Stimulated activated naive CD8-positive, alpha-beta T cell treated with anti-CD3 and anti-CD28 coated beads, Interleukin-15, amount 100 ng/mL, for 72 hours (primary cell): ENCODE data around the gene APCDD1L.
A peak's percentile ranks its signal among the peaks of the same experiment; 100 is the strongest.

Experiments used
- ATAC-seq: fragments of 150-1000 bp; cut with Tn5 transposase; 2 replicates; pipeline ENCODE4 v1.10.0; 2021; ENCODE audit warnings: mild to moderate bottlenecking, moderate library complexity
- DNase-seq, 2 donors: peaks; one replicate each; pipeline ENCODE4 v3.0.0; 2021 to 2022
- H3K27ac Mint-ChIP-seq, 2 donors: one replicate each; pipeline ENCODE4 v1.8.0; 2022; ENCODE audit warnings: mild to moderate bottlenecking in 2 of 2, mixed read lengths in 2 of 2, moderate library complexity in 2 of 2
- H3K27me3 Mint-ChIP-seq: one replicate; pipeline ENCODE4 v1.8.0; 2022; ENCODE audit warnings: mixed read lengths
- H3K4me1 Mint-ChIP-seq: one replicate; pipeline ENCODE4 v1.8.0; 2022; ENCODE audit warnings: mild to moderate bottlenecking, mixed read lengths
- H3K4me3 Mint-ChIP-seq, 2 donors: one replicate each; pipeline ENCODE4 v1.8.0; 2022; ENCODE audit warnings: mild to moderate bottlenecking in 2 of 2, mixed read lengths in 2 of 2, moderate library complexity in 1 of 2
- H3K9me3 Mint-ChIP-seq, 2 donors: one replicate each; pipeline ENCODE4 v1.8.0; 2022; ENCODE audit warnings: mixed read lengths in 2 of 2

Gene APCDD1L

DNA sequence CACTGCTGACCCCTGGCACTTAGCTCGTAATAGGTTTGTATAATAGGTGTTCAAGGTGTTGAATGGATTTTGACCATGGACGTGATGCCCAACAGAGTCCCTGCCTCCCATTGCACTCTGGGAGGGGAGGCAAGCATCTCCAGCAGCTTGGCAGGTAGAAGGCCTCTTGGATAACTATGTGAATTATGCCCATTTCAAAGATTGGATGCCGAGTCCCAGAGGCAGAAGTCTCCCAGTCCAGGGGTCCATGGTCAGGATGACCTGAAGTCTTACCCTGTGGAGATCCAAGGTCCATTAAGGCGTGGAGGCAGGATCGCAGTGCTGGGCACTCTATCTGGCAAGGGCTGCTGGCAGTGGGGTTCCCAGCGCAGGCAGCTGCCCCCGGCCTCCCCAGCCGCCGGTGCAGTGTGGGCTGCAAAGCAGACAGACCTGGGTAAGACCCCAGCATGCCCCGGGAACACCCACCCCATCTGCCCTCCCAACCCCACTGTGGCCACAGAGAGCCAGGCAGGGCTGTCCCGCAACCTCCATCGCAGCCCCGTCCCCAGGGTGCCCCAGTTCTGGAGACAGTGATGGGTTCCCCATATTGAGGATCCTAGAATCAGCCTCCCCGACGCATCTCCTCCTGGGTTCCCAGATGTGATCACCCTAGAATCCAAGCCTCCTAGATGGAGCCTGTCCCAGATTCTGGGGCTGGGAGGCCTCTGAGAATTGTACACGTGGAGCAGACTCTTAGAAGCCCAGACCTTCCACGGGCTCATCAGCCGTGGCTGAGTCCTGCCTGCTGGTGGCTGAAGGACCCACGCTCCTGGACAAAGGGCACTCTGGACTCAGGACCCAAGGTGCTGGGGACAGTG lies 44.6 kb downstream of the APCDD1L start:
- Mint-ChIP-seq H3K27me3 (peaks cover 6% of the 10 kb centered on the region), H3K4me1 (no peaks in the 10 kb centered on the region), H3K4me3 (no peak overlapping the region), H3K9me3 (no peaks in the 10 kb centered on the region), H3K27ac (peak overlapping the region in 1 of 2 donors; percentile 54)
- no peak for DNase-seq
- no peak for ATAC-seq

DNA sequence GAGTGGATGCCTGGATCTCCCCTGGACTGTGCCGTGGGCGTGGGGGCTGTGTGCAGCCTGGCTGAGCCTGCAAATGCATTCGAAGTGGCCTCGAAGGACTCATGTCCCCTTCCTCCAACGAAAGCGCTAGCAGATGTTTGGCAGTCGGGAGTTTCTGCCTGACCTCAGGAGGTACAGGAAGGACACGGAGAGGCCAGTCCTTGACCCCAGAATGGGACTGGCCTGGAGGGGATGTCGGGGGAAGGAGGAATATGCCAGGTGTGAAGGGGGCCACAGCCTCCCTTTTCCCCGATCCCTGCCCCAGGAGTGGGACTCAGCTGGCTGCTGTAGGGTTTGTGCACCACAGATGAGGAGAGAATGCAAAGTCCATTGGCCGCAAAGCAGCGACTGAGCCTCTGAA lies 45.6 kb downstream of the APCDD1L start:
- no peak overlapping the region for H3K27ac Mint-ChIP-seq
- no peaks in the 10 kb centered on the region for H3K9me3 Mint-ChIP-seq
- no peak for DNase-seq
- no peaks in the 10 kb centered on the region for H3K4me1 Mint-ChIP-seq
- peaks cover 6% of the 10 kb centered on the region for H3K27me3 Mint-ChIP-seq
- H3K4me3 Mint-ChIP-seq, result no peak overlapping the region
- ATAC-seq, result no peak

DNA sequence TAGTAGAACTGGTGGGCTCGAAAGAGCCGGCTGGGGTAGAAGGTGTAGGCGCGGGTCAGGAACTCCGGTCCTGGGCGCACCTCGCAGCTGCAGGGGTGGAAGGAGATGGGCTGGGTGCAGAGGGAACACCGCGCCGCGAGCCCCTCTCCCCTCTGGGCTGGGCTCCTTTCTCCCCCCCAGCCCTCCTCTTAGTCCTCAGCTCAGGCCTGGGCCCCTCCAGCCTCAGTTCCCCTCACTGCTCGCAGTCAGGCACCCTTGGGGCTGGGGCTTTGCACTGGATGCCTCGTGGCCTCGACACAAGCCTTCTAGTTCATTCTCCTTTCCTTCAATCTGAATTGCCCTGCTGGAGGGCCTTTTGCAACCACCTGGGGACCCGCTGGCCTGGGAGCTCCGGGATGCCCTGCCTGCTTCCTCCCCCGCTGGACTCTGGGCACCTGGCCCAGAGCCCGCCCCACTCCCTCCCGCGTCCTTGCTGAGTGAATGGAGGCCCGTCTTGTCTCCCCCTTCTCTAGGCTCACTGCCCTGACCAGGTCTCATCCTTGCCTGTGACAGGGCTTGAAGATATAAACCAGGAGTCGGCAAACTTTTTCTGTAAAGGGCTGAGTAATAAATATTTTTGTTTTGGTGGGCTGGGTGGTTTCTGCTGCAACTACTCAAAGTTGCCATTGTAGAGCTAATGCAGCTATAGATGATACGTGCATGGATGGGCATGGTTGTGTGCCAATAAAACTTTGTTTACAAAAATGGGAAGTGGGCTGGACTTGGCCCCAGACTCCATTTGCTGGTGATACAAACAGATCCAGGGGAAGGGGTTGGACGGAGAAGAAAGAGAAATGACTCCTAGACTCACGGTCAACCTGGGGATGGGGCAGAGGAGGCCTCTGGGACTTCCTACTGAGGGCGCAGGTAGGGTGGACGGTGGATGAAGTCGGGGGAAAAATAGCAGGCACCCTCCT lies 47.3 kb downstream of the APCDD1L start:
- H3K4me3 Mint-ChIP-seq, result no peak overlapping the region
- no peaks in the 10 kb centered on the region for H3K9me3 Mint-ChIP-seq
- H3K27me3 Mint-ChIP-seq, result peaks cover 6% of the 10 kb centered on the region
- DNase-seq, result no peak
- H3K27ac Mint-ChIP-seq, result no peak overlapping the region
- ATAC-seq, result peak; percentile 28
- no peaks in the 10 kb centered on the region for H3K4me1 Mint-ChIP-seq

DNA sequence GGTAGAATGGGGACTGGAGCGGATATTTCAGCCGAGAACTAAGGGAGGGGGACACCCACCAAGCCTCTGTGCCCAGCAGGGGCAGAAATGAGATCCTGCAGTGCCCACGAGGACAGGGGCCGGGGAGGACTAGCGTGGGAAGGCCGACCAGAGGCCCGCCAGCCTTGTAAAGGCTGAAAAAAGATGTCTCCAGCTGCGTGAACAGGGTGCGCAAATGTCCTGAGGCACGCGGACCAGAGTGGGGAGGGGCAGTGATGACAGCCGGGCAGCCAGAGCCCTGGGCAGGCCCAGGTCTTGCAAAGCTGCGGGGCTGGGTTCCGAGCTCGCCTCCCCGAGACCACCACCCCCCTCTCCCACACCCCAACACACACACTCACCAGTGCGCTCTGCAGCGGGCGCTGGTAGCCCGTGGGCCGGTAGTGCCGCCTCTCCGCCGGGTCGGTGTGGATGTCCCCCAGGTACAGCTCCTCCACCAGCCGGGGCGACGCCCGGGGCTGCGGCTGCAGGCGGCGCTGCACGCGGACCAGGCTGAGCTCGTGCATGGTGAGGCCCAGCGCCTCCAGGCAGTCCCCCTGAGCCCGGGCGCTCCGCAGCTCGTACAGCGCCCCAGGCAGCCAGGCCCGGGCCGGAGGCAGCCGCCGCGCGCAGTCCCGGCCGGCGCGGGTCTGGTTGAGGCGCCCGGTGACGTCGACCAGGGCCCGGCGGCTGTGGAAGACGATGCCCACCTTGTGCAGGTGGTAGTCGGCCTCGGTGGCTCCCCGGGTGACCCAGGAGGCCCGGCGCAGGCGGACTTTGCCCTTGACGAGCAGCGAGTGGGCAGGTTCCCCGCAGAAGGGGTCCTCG lies 48.2 kb downstream of the APCDD1L start:
- no peak overlapping the region for H3K27ac Mint-ChIP-seq
- peaks cover 6% of the 10 kb centered on the region for H3K27me3 Mint-ChIP-seq
- no peaks in the 10 kb centered on the region for H3K4me1 Mint-ChIP-seq
- no peaks in the 10 kb centered on the region for H3K9me3 Mint-ChIP-seq
- DNase-seq (no peak), ATAC-seq (peak; percentile 35)
- H3K4me3 Mint-ChIP-seq, result no peak overlapping the region

DNA sequence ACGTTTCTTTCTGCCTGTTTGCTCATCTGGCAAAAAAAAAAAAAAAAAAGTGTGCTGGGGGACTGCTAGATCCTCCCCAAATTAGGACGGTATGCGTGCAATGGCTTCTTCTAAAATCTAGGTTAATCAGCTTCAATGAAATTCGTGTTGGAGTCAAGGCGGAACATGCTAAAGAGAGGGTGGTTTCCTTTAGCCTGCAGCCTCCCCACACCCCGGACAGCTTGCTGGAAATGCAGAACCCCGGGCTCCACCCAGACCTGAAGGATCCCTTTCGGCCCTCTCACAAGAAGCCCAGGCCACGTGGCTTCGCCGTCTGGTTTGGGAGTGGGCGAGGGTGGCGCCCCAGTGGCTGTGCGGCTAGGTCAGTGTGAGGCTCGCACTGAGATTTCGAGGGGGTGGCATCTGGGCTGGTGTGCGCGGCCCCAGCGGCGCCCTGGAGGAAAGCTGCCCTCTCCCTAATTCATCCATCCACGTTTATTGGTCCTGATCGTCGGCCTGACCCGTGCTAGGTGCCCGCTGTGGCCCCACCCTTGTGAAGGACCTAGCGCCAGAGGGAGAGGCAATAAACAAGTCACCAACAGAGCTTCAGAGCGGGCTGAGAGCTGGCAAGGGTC lies 49.0 kb downstream of the APCDD1L start:
- H3K27ac Mint-ChIP-seq, result no peak overlapping the region
- H3K27me3 Mint-ChIP-seq, result peaks cover 6% of the 10 kb centered on the region
- ATAC-seq (no peak), DNase-seq (no peak)
- no peaks in the 10 kb centered on the region for H3K9me3 Mint-ChIP-seq
- no peaks in the 10 kb centered on the region for H3K4me1 Mint-ChIP-seq
- no peak overlapping the region for H3K4me3 Mint-ChIP-seq

DNA sequence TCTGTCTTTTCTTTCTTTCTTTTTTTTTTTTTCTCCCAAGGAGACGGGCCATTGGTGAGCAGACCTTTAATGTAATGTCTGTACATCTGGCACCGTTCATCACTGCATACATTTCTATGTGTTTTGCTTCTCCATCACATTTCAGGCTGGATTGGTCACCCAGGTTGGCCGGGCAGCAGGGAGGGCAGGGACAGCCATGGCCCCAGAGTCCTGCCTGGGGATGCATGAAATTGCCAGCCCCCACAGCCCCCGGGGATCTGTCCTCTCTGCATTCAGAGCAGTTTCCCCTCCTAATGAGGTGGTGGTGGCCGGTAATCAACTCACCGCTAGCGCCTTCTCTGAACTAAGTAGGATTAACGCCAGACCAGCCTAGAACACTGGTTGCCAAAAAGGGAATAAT lies 50.4 kb downstream of the APCDD1L start:
- Mint-ChIP-seq H3K9me3 (no peaks in the 10 kb centered on the region), H3K4me3 (no peak overlapping the region), H3K27me3 (peaks cover 6% of the 10 kb centered on the region), H3K4me1 (no peaks in the 10 kb centered on the region), H3K27ac (no peak overlapping the region)
- ATAC-seq (no peak), DNase-seq (no peak)

DNA sequence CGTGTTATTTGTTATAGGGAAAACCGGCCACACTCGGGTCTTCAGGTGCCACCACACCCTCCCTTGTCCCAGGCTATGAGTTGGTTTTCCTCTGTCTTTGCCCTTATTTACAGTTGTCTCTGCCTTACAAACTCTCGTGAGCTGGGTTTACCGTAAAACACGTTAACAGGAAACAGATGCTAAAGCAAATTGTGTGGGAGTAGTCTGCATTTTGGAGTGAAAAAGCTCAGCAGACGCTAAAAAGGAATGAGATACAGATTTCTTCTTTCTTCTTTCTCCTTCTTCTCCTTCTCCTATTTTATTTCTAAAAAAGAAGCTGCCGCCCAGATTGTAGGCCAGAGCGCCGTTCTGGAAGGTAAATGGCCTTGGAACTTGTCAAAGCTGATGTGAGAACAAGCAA lies 51.9 kb downstream of the APCDD1L start:
- no peak for ATAC-seq
- Mint-ChIP-seq H3K27me3 (peaks cover 6% of the 10 kb centered on the region), H3K4me3 (no peak overlapping the region), H3K27ac (no peak overlapping the region), H3K4me1 (peaks cover 6% of the 10 kb centered on the region), H3K9me3 (no peaks in the 10 kb centered on the region)
- no peak for DNase-seq

DNA sequence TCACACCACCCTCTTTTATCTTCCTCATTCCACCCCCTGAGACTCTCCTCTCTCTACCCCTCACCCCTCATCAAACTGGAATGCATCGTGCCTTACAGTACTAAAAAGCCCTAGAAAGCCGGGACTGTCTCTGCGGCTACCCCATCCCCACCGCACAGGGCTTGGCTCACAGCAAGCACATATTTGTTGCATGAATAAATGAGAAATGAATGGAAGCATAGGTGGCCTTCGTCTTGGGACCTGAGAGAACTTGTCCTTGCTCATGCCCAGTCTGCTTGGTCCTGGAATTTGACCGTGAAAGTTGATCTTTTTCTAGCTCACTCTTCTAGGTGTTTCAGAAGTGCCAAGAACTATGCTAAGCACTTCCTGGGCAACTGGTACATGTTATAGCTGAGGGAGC lies 53.3 kb downstream of the APCDD1L start:
- Mint-ChIP-seq H3K9me3 (no peaks in the 10 kb centered on the region), H3K27me3 (peaks cover 6% of the 10 kb centered on the region), H3K4me1 (peaks cover 8% of the 10 kb centered on the region), H3K4me3 (no peak overlapping the region), H3K27ac (no peak overlapping the region)
- DNase-seq (no peak), ATAC-seq (no peak)

DNA sequence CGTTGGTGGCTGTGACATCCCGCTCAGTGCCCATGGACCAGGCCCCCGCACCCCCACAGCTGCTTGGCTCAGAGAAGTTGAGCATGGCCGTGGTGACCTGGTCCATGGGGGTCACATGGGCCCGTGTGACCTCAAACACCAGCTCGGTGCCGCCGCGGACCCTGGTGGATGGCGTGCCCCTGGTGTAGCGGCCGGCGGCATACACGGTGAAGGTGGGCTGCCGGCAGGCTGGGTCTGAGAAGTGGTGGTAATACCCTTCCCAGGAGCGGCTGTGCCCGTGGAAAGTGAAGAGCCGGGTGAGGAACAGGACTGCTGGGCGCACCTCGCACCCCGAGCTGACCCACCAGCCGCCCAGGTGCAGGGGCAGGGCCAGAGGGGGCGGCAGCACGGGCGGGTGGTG lies 54.1 kb downstream of the APCDD1L start:
- H3K4me1 Mint-ChIP-seq, result peaks cover 8% of the 10 kb centered on the region
- H3K27me3 Mint-ChIP-seq, result peaks cover under 1% of the 10 kb centered on the region
- no peak overlapping the region for H3K27ac Mint-ChIP-seq
- ATAC-seq (no peak), DNase-seq (no peak)
- H3K4me3 Mint-ChIP-seq, result no peak overlapping the region
- no peaks in the 10 kb centered on the region for H3K9me3 Mint-ChIP-seq

DNA sequence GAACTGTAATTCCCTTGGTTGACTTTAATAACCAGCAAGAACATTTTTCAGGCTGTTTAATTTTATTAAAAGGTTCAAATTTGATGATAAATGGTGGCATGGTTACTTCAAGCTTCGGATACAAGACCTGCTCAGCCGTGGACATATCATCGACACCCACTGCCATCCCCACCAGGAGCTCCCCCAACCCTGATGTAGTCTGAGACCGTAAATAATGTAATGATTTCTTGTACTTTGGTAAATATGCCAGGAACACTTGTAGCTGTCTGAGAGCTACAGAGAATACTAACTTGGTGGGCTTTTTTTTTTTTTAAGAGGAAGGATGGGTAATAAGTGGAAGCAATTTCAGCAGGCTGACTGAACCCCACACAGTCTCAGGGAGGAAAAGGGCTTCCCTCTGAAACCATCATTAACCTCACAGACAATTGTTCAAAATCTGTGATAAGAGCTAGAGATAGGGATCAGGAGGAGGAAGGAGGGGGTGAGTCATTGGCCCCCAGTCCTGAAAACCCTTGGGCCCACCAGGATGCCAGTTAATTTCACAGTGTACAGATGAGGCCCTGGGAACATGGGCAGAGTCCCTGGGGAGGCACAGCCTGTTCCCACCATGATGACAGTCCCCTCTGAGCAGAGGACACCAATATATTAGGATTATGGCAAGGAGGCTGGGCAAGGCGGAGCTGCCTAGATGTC lies 56.0 kb downstream of the APCDD1L start:
- ATAC-seq, result no peak
- DNase-seq, result no peak
- H3K4me1 Mint-ChIP-seq, result peaks cover 8% of the 10 kb centered on the region
- H3K27ac Mint-ChIP-seq, result no peak overlapping the region
- H3K27me3 Mint-ChIP-seq, result no peaks in the 10 kb centered on the region
- peaks cover 3 to 10% of the 10 kb centered on the region in 2 donors for H3K9me3 Mint-ChIP-seq
- no peak overlapping the region for H3K4me3 Mint-ChIP-seq

DNA sequence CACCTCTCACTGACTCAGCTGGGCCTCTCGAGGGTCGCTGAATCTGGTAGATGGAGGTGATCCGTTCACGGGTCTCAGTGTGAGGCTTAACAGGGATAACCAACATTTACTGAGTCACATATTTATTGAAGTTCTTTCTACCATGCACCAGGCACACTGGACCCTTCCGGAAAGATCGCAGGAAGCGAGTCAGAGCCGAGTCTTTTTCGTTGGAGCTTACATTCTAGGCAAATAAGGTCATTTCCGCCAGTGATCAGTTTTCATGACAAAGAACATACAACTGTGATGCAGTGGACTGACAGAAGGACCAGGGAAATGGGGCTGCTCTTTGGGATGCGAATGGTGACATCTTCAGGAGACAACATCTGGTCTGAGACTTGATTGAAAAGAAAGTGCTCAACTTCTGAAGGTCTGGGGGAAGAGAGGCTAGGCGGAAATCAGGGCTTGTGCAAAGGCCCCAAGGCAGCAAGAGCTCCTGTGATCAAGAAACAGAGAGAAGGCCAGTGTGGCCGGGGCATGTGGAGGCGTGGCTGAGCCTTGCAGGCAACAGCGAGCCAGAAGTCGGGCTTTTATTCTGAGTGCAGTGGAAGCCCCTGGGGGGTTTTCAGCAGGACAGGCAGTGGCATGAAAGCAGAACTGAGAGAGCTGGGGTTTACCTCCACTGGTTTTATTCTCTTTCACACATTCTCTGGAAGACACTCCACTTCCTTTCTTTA lies 56.7 kb downstream of the APCDD1L start:
- ATAC-seq (peak; percentile 57), DNase-seq (no peak)
- Mint-ChIP-seq H3K27ac (peak overlapping the region in 1 of 2 donors; percentile 50), H3K27me3 (no peaks in the 10 kb centered on the region), H3K9me3 (peaks cover 8 to 12% of the 10 kb centered on the region in 2 donors), H3K4me1 (peaks cover 8% of the 10 kb centered on the region), H3K4me3 (no peak overlapping the region)

DNA sequence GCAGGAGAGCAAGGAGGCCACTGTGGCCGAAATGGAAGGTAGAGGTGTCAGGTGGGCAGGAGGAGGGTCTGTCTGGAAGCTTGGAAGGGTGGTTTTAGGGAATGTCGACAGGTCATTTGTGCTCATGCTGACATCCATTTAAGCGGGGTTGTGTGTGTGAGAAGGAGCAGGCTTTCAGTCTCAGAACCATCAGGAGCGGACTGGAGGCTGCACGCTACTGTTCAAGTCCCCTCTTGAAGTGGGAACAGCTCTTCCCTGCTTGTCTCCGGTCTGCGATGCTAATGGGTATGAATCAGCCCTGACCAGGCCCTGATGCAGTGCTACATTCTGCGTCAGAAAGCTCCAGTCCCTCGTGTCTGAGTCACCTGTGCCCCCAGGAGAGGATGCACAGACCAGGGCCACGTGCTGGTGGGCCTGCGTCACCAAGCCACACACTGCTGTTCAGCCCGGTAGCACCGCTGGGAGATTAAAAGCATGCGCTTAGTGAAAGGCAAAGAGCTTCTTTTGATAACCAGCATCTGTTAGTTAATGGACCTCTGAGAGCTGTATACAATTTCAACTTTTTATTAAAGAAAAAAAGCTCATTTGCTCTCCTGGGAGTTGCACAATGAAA lies 58.0 kb downstream of the APCDD1L start:
- Mint-ChIP-seq H3K4me3 (no peak overlapping the region), H3K9me3 (peaks cover 8 to 12% of the 10 kb centered on the region in 2 donors), H3K27ac (peak overlapping the region in 1 of 2 donors; percentile 66), H3K27me3 (no peaks in the 10 kb centered on the region), H3K4me1 (peaks cover 8% of the 10 kb centered on the region)
- ATAC-seq (no peak), DNase-seq (no peak)

DNA sequence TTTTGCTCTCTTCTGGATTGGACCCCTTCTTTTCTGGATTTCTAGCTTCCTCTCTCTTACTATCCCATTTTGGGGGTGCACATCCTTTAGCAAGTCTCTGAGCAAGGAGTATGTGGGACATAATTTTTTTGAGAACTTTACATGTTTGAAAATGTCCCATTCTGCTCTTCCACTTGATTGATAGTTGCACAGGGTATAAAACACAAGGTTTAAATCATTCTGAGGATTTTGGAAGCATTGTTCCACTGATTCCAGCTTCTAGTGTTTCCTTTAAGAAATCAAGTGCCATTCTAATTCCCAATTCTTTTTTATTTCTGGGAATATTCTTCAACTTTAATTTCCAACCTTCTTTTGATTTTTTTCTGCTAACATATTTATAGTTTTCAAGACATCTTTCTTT lies 60.7 kb downstream of the APCDD1L start:
- ATAC-seq (no peak), DNase-seq (no peak)
- Mint-ChIP-seq H3K27ac (no peak overlapping the region), H3K9me3 (peaks cover 8 to 12% of the 10 kb centered on the region in 2 donors), H3K4me3 (no peak overlapping the region), H3K27me3 (no peaks in the 10 kb centered on the region), H3K4me1 (peaks cover 8% of the 10 kb centered on the region)

DNA sequence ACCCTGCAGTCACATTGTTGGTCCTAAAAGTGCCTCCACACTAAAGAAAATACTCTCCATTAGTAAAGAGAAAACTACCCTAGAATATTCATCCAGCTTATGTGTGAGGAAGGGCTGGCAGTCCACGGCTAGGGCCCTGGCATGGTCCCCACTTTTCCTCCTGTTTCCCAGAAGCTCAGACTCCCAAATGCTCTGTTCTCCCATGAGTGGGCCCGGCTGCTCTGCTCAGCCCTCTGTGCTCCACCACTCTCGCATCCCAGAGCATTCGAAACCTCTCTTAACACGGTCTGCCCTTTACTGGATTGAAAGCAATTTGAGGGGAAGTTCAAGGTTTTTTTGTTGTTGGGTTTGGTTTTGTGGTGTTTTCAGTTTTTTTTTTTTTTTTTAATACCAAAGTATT lies 61.8 kb downstream of the APCDD1L start:
- Mint-ChIP-seq H3K27ac (no peak overlapping the region), H3K4me1 (peaks cover 4% of the 10 kb centered on the region), H3K9me3 (peaks cover 8 to 12% of the 10 kb centered on the region in 2 donors), H3K27me3 (no peaks in the 10 kb centered on the region), H3K4me3 (no peak overlapping the region)
- DNase-seq (no peak), ATAC-seq (no peak)
